Activated CD4-positive, alpha-beta memory T cell treated with anti-CD3 and anti-CD28 coated beads for 36 hours (primary cell): ENCODE measurements around the gene GRK5. TPM values are rescaled to one million over a fixed set of nuclear protein-coding genes. Genes with fewer than 3 reads are reported as not detected.
"Not testable (repeated sequence)": the region's sequence is repeated elsewhere in the genome, so short reads cannot be mapped to it uniquely, and the experiment has no call there.

Experiments
- CTCF ChIA-PET: fragments of 350-600 bp; sonication (Branson Sonifier 250); formaldehyde crosslinking; loops from one replicate; lab custom pipeline; 2021; ENCODE audit warnings: antibody characterized with exemption, inconsistent platforms; lab: Charles Lee
- POLR2A ChIA-PET: fragments of 350-600 bp; sonication (Branson Sonifier 250); formaldehyde crosslinking; loops from one replicate; lab custom pipeline; 2021; ENCODE audit warnings: antibody characterized with exemption; lab: Charles Lee
- DNase-seq: peaks from one replicate; pipeline ENCODE4 v3.0.0-alpha.2; 2020
- H3K27ac Mint-ChIP-seq: one replicate; pipeline ENCODE4 v1.8.0; 2021; ENCODE audit warnings: mixed read lengths
- H3K27me3 Mint-ChIP-seq: one replicate; pipeline ENCODE4 v1.8.0; 2021; ENCODE audit warnings: mixed read lengths
- H3K36me3 Mint-ChIP-seq: one replicate; pipeline ENCODE4 v1.8.0; 2021; ENCODE audit warnings: mixed read lengths
- H3K4me1 Mint-ChIP-seq: one replicate; pipeline ENCODE4 v1.8.0; 2021; ENCODE audit warnings: low read depth, mixed read lengths
- H3K4me3 Mint-ChIP-seq: one replicate; pipeline ENCODE4 v1.8.0; 2021; ENCODE audit warnings: mild to moderate bottlenecking, mixed read lengths
- H3K9me3 Mint-ChIP-seq: one replicate; pipeline ENCODE4 v1.8.0; 2021; ENCODE audit warnings: mixed read lengths
- intact Hi-C: fragments of 100-400 bp; cut with micrococcal nuclease; formaldehyde crosslinking; loops from one replicate; pipeline ENCODE4 v1.15.1; 2023
- total RNA-seq, 2 experiments: library from RNA; stranded (reverse); gene quantifications; one replicate each; pipeline ENCODE4 v1.2.3, GENCODE V29; 2021

Gene GRK5
- total RNA-seq, 2 experiments from 2014 or later: 22.7 to 23.0 TPM

DNA sequence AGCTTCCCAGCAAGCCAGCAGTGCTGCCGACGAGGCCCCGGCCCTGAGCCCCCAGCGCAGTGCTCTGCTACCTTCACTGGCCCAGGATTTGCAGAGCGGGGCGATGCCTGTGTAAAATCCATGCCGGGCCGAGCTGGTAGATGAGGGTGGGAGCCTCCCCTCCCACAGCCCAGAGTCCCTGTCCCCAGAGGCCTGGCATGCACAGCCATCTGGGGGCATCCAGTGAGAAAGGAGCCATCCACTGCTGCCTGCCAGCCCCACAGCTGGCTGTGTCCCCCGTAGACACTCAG lies 218.5 kb downstream of the GRK5 start:
- peaks cover 5% of the 10 kb centered on the region for H3K36me3 Mint-ChIP-seq
- H3K27me3 Mint-ChIP-seq: no peaks in the 10 kb centered on the region
- DNase-seq: no peak
- H3K4me1 Mint-ChIP-seq: peaks cover 9% of the 10 kb centered on the region
- CTCF ChIA-PET: interaction anchor here (1.1 to 1.4 kb wide), 2 partner anchors 19 to 219 kb away, joined by 3 to 8 read pairs; no protein-coding TSS in a partner anchor
- H3K4me3 Mint-ChIP-seq: no peak overlapping the region
- POLR2A ChIA-PET: interaction anchor here (0.6 kb wide), 1 partner anchor 159 kb away, joined by 4 read pairs; no protein-coding TSS in a partner anchor
- no peaks in the 10 kb centered on the region for H3K9me3 Mint-ChIP-seq
- intact Hi-C loops: no loop called here
- no peak overlapping the region for H3K27ac Mint-ChIP-seq

- peaks cover 9% of the 10 kb centered on the region for H3K4me1 Mint-ChIP-seq
- no peaks in the 10 kb centered on the region for H3K27me3 Mint-ChIP-seq
- DNase-seq: no peak
- CTCF ChIA-PET: no interaction called here
- intact Hi-C loops: no loop called here
- POLR2A ChIA-PET: no interaction called here
- no peak overlapping the region for H3K4me3 Mint-ChIP-seq
- no peaks in the 10 kb centered on the region for H3K9me3 Mint-ChIP-seq
- peaks cover 5% of the 10 kb centered on the region for H3K36me3 Mint-ChIP-seq
- no peak overlapping the region for H3K27ac Mint-ChIP-seq
These were observed 219.3 kb downstream of the GRK5 start for GRCh38 chr10:119426699-119427098.

DNA sequence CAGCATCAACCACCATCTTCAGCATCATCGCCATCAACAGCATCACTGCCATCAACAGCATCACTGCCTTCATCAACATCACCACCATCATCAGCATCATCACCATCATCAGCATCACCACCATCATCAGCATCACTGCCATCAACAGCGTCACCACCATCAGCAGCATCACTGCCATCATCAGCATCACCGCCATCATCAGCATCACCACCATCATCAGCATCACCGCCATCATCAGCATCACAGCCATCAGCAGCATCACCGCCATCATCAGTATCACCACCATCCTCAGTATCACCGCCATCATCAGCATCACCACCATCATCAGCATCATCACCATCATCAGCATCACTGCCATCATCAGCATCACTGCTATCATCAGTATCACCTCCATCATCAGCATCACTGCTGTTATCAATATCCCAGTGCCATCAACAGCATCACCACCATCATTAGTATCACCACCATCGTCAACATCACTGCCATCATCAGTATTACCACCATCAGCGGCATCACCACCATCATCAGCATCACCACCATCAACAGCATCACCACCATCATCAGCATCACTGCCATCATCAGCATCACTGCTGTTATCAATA lies 220.0 kb downstream of the GRK5 start:
- Mint-ChIP-seq H3K36me3 (peaks cover 7% of the 10 kb centered on the region), H3K4me3 (no peak overlapping the region), H3K9me3 (no peaks in the 10 kb centered on the region), H3K4me1 (peaks cover 9% of the 10 kb centered on the region), H3K27me3 (no peaks in the 10 kb centered on the region), H3K27ac (no peak overlapping the region)
- no peak for DNase-seq
- ChIA-PET CTCF (interaction anchor here (1.3 kb wide), 1 partner anchor 18 kb away, joined by 3 read pairs; no protein-coding TSS in a partner anchor), POLR2A (no interaction called here)
- intact Hi-C loops: no loop called here

DNA sequence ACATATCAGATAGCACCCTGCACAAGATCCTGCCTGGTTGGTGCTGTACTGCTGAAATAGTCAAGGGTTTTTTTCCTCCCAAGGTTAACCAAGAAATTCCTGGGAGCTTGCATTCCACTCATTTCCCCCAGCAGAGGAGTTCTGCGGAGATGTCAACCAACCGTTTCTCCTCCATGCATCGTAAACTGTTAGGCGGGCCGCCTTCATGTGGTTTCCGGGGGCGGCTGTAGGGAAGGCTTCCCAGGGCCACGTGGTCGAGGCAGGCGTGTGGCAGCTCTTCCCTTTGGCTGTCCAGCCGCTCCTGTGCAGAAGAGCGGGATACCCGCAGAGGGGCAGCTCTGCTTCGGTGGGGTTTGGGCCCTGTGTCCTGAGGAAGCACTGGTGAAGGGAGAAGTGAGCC lies 221.4 kb downstream of the GRK5 start:
- ChIA-PET POLR2A (no interaction called here), CTCF (interaction anchor here (1.2 to 1.5 kb wide), 3 partner anchors 16 to 222 kb away, joined by 3 to 4 read pairs (median 4); no protein-coding TSS in a partner anchor)
- no peak for DNase-seq
- Mint-ChIP-seq H3K4me1 (peaks cover 9% of the 10 kb centered on the region), H3K27me3 (no peaks in the 10 kb centered on the region), H3K9me3 (peaks cover 2% of the 10 kb centered on the region), H3K4me3 (no peak overlapping the region), H3K27ac (no peak overlapping the region), H3K36me3 (peaks cover 16% of the 10 kb centered on the region)
- intact Hi-C loops: no loop called here

- H3K9me3 Mint-ChIP-seq: peaks cover 12% of the 10 kb centered on the region
- peaks cover 9% of the 10 kb centered on the region for H3K4me1 Mint-ChIP-seq
- no peak overlapping the region for H3K4me3 Mint-ChIP-seq
- peaks cover 26% of the 10 kb centered on the region for H3K36me3 Mint-ChIP-seq
- CTCF ChIA-PET: interaction anchor here (1.5 kb wide), 1 partner anchor 15 kb away, joined by 4 read pairs; no protein-coding TSS in a partner anchor
- intact Hi-C loops: no loop called here
- H3K27me3 Mint-ChIP-seq: no peaks in the 10 kb centered on the region
- DNase-seq: no peak
- H3K27ac Mint-ChIP-seq: no peak overlapping the region
- POLR2A ChIA-PET: no interaction called here
These were observed 222.4 kb downstream of the GRK5 start for GRCh38 chr10:119429771-119430170.

- Mint-ChIP-seq H3K4me3 (no peak overlapping the region), H3K4me1 (peaks cover 9% of the 10 kb centered on the region), H3K36me3 (peaks cover 32% of the 10 kb centered on the region), H3K27ac (no peak overlapping the region), H3K9me3 (peaks cover 19% of the 10 kb centered on the region), H3K27me3 (no peaks in the 10 kb centered on the region)
- intact Hi-C loops: no loop called here
- ChIA-PET POLR2A (no interaction called here), CTCF (no interaction called here)
- no peak for DNase-seq
These were observed 223.8 kb downstream of the GRK5 start for GRCh38 chr10:119431034-119431772.

GRCh38 chr10:119431773-119432135 lies 224.4 kb downstream of the GRK5 start:
- CTCF ChIA-PET: interaction anchor here (1.0 kb wide), 1 partner anchor 14 kb away, joined by 6 read pairs; no protein-coding TSS in a partner anchor
- intact Hi-C loops: no loop called here
- POLR2A ChIA-PET: no interaction called here

GRCh38 chr10:119434942-119435341 lies 227.6 kb downstream of the GRK5 start:
- peaks cover 19% of the 10 kb centered on the region for H3K9me3 Mint-ChIP-seq
- CTCF ChIA-PET: interaction anchor here (0.7 kb wide), 1 partner anchor 46 kb away, joined by 3 read pairs; no protein-coding TSS in a partner anchor

More at GRCh38 chr10:119431773-119432135, 224.4 kb downstream of the GRK5 start:
- DNase-seq: no peak
- H3K4me1 Mint-ChIP-seq: peaks cover 9% of the 10 kb centered on the region
- H3K36me3 Mint-ChIP-seq: peaks cover 32% of the 10 kb centered on the region
- no peak overlapping the region for H3K27ac Mint-ChIP-seq
- H3K27me3 Mint-ChIP-seq: no peaks in the 10 kb centered on the region
- H3K4me3 Mint-ChIP-seq: no peak overlapping the region
- peaks cover 19% of the 10 kb centered on the region for H3K9me3 Mint-ChIP-seq

GRCh38 chr10:119438717-119439116 lies 231.3 kb downstream of the GRK5 start:
- ChIA-PET CTCF (interaction anchor here (0.7 to 2.1 kb wide), 3 partner anchors 102 to 240 kb away, joined by 4 to 8 read pairs (median 4); partner anchors contain the start of gene GRK5), POLR2A (no interaction called here)
- Mint-ChIP-seq H3K27me3 (no peaks in the 10 kb centered on the region), H3K36me3 (peaks cover 25% of the 10 kb centered on the region), H3K9me3 (peaks cover 18% of the 10 kb centered on the region), H3K4me1 (no peaks in the 10 kb centered on the region), H3K27ac (no peak overlapping the region), H3K4me3 (no peak overlapping the region)
- intact Hi-C loops: no loop called here
- DNase-seq: no peak

More at GRCh38 chr10:119434942-119435341, 227.6 kb downstream of the GRK5 start:
- H3K4me3 Mint-ChIP-seq, DNase-seq, H3K4me1 Mint-ChIP-seq, H3K27me3 Mint-ChIP-seq, H3K27ac Mint-ChIP-seq, intact Hi-C loops, POLR2A ChIA-PET: not testable (repeated sequence)
- peaks cover 37% of the 10 kb centered on the region for H3K36me3 Mint-ChIP-seq

DNA sequence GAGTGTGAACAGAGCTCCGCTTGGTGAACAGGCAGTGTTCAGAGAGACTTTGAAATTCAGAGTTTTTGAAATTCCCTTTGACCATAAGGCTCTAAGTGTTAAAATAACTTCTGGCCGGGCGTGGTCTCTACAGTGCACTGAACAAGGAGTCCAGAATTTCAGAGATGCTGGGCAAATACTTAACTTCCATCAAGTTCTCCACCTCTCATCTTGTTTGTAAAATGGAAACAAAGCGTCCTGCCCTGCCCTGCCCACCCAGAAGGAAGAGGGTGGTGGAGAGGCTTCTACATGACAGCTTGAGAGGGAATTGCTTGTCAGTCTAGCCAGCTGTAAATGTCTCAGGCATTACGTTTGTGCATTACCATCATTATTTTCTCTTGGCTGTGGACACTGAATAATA lies 232.6 kb downstream of the GRK5 start:
- Mint-ChIP-seq H3K9me3 (peaks cover 6% of the 10 kb centered on the region), H3K36me3 (peaks cover 13% of the 10 kb centered on the region), H3K27ac (no peak overlapping the region), H3K27me3 (no peaks in the 10 kb centered on the region), H3K4me3 (no peak overlapping the region), H3K4me1 (no peaks in the 10 kb centered on the region)
- ChIA-PET POLR2A (no interaction called here), CTCF (interaction anchor here (0.9 to 2.1 kb wide), 2 partner anchors 233 to 240 kb away, joined by 3 to 8 read pairs; partner anchors contain the start of gene GRK5)
- DNase-seq: no peak
- intact Hi-C loops: no loop called here

- POLR2A ChIA-PET: no interaction called here
- CTCF ChIA-PET: interaction anchor here (0.6 kb wide), 1 partner anchor 78 kb away, joined by 3 read pairs; no protein-coding TSS in a partner anchor
- intact Hi-C loops: no loop called here
- H3K27me3 Mint-ChIP-seq: no peaks in the 10 kb centered on the region
- peaks cover 4% of the 10 kb centered on the region for H3K36me3 Mint-ChIP-seq
- H3K4me1 Mint-ChIP-seq: no peaks in the 10 kb centered on the region
- no peak for DNase-seq
- H3K9me3 Mint-ChIP-seq: no peaks in the 10 kb centered on the region
- no peak overlapping the region for H3K27ac Mint-ChIP-seq
- no peak overlapping the region for H3K4me3 Mint-ChIP-seq
These were observed 233.9 kb downstream of the GRK5 start for GRCh38 chr10:119441151-119441821.
